ENCODE results near the gene L3MBTL2.

GRCh38 chr22:41204992-41205900 lies at the start of gene L3MBTL2:
- TF ChIP-seq CTCF (IDR thresholded peaks at IDR 0.05; ENCODE audit: low read length) (no peak), EZH2 (optimal IDR thresholded peaks at IDR 0.05; ENCODE audit: low read depth, low read length) (no peak)

Data from MM.1S (cell line).